ENCODE measurements around the gene CHD3. TPM values are rescaled to one million over a fixed set of nuclear protein-coding genes. Genes with fewer than 3 reads are reported as not detected.
A peak's percentile ranks its signal among the peaks of the same experiment; 100 is the strongest.

Gene CHD3
- total and polyA plus RNA-seq, 2 of the 13 experiments (the other 11 are each of a cell fraction or from before 2014, with no cell fraction given): 2.7 to 3.7 TPM

DNA sequence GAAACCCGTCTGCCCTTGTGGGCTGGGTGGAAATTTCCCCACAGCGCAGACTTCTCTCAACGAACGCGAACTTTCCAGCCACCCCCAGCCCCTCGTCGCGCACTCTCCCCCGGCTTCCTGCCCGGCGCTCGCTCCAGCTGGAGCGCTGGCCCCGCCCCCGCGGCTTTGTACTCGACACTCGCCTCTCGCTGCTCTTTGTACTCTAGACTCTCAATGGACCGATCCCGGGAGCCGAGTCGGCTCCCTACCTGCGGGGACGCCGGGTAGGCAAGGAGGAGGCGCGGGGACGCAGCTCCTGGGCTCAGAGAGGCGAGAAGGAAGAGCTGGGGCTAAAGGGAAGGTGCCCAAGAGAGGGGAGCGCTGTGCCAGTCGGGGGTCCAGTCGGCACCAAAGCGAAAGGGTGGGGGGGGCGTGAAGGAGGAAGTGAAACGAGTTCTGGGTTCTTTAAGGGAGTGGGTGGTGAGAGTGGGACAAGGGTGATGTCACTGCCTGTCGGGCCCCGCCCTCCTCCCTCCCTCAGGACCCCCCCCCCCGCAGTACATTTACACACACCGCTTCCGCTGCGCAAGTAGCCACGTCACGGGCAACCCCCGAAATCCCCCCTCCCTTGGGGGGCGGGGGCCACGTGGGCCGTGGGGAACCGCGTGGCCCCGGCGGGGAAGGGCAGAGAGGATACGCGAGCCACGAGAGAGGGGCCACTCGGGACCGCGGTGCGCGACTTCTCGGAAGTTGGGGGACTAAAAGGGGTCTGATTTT, 44.9 kb upstream of the CHD3 start (continued):
- TF ChIP-seq ZNF589 (CRISPR knock-in tag; conservative IDR thresholded peaks at IDR 0.05) (peak; percentile 70; the same call in 1 of the 2 replicates), XRCC5 (optimal IDR thresholded peaks at IDR 0.05; ENCODE audit: low read length) (peak; percentile 38), NFKB2 (CRISPR knock-in tag; IDR thresholded peaks at IDR 0.05; ENCODE audit: borderline replicate concordance) (no peak), FIP1L1 (IDR thresholded peaks at IDR 0.05; ENCODE audit: borderline replicate concordance, insufficient read depth, low read depth, low read length) (no peak), ZNF160 (CRISPR knock-in tag; IDR thresholded peaks at IDR 0.05) (no peak; the same call in 1 of the 2 replicates), ZNF557 (CRISPR knock-in tag; IDR thresholded peaks at IDR 0.05) (no peak), CBFB (CRISPR knock-in tag; IDR thresholded peaks at IDR 0.05) (no peak), KDM1A (CRISPR knock-in tag; IDR thresholded peaks at IDR 0.05) (no peak), NCOA5 (CRISPR knock-in tag; IDR thresholded peaks at IDR 0.05) (no peak), FOXC1 (CRISPR knock-in tag; IDR thresholded peaks at IDR 0.05; ENCODE audit: borderline replicate concordance) (0 out of 2 replicates have a peak, but pooled peaks have one; percentile 25), SP1 (IDR thresholded peaks at IDR 0.05) (no peak), SP1 (CRISPR knock-in tag; IDR thresholded peaks at IDR 0.05) (peak; percentile 37; the same call in 1 of the 2 replicates), ZC3H4 (CRISPR knock-in tag; IDR thresholded peaks at IDR 0.05; ENCODE audit: borderline replicate concordance) (no peak), TSC22D2 (CRISPR knock-in tag; IDR thresholded peaks at IDR 0.05; ENCODE audit: borderline replicate concordance) (no peak)
- TF ChIP-seq, protein P1, sequence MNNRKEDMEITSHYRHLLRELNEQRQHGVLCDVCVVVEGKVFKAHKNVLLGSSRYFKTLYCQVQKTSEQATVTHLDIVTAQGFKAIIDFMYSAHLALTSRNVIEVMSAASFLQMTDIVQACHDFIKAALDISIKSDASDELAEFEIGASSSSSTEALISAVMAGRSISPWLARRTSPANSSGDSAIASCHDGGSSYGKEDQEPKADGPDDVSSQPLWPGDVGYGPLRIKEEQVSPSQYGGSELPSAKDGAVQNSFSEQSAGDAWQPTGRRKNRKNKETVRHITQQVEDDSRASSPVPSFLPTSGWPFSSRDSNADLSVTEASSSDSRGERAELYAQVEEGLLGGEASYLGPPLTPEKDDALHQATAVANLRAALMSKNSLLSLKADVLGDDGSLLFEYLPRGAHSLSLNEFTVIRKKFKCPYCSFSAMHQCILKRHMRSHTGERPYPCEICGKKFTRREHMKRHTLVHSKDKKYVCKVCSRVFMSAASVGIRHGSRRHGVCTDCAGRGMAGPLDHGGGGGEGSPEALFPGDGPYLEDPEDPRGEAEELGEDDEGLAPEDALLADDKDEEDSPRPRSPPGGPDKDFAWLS (CRISPR knock-in tag; IDR thresholded peaks at IDR 0.05; ENCODE audit: borderline replicate concordance): no peak
- TF ChIP-seq, protein P2, sequence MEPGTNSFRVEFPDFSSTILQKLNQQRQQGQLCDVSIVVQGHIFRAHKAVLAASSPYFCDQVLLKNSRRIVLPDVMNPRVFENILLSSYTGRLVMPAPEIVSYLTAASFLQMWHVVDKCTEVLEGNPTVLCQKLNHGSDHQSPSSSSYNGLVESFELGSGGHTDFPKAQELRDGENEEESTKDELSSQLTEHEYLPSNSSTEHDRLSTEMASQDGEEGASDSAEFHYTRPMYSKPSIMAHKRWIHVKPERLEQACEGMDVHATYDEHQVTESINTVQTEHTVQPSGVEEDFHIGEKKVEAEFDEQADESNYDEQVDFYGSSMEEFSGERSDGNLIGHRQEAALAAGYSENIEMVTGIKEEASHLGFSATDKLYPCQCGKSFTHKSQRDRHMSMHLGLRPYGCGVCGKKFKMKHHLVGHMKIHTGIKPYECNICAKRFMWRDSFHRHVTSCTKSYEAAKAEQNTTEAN (CRISPR knock-in tag; conservative IDR thresholded peaks at IDR 0.05): no peak
- TF ChIP-seq, protein P3, sequence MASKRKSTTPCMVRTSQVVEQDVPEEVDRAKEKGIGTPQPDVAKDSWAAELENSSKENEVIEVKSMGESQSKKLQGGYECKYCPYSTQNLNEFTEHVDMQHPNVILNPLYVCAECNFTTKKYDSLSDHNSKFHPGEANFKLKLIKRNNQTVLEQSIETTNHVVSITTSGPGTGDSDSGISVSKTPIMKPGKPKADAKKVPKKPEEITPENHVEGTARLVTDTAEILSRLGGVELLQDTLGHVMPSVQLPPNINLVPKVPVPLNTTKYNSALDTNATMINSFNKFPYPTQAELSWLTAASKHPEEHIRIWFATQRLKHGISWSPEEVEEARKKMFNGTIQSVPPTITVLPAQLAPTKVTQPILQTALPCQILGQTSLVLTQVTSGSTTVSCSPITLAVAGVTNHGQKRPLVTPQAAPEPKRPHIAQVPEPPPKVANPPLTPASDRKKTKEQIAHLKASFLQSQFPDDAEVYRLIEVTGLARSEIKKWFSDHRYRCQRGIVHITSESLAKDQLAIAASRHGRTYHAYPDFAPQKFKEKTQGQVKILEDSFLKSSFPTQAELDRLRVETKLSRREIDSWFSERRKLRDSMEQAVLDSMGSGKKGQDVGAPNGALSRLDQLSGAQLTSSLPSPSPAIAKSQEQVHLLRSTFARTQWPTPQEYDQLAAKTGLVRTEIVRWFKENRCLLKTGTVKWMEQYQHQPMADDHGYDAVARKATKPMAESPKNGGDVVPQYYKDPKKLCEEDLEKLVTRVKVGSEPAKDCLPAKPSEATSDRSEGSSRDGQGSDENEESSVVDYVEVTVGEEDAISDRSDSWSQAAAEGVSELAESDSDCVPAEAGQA (IDR thresholded peaks at IDR 0.05; ENCODE audit: low read depth): no peak
- TF ChIP-seq, protein P3 (CRISPR knock-in tag; IDR thresholded peaks at IDR 0.05; ENCODE audit: borderline replicate concordance): no peak
- TF ChIP-seq, protein P4, sequence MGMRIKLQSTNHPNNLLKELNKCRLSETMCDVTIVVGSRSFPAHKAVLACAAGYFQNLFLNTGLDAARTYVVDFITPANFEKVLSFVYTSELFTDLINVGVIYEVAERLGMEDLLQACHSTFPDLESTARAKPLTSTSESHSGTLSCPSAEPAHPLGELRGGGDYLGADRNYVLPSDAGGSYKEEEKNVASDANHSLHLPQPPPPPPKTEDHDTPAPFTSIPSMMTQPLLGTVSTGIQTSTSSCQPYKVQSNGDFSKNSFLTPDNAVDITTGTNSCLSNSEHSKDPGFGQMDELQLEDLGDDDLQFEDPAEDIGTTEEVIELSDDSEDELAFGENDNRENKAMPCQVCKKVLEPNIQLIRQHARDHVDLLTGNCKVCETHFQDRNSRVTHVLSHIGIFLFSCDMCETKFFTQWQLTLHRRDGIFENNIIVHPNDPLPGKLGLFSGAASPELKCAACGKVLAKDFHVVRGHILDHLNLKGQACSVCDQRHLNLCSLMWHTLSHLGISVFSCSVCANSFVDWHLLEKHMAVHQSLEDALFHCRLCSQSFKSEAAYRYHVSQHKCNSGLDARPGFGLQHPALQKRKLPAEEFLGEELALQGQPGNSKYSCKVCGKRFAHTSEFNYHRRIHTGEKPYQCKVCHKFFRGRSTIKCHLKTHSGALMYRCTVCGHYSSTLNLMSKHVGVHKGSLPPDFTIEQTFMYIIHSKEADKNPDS (CRISPR knock-in tag; IDR thresholded peaks at IDR 0.05): no peak
